ENCODE data around the gene PPP1R12B. TPM values are rescaled to one million over a fixed set of nuclear protein-coding genes. Genes with fewer than 3 reads are reported as not detected.
A peak's percentile ranks its signal among the peaks of the same experiment; 100 is the strongest.
"Not testable (repeated sequence)": the region's sequence is repeated elsewhere in the genome, so short reads cannot be mapped to it uniquely, and the experiment has no call there.

PPP1R12B gene
- total RNA-seq, 1 donor from 2014 or later: 72.2 TPM

DNA sequence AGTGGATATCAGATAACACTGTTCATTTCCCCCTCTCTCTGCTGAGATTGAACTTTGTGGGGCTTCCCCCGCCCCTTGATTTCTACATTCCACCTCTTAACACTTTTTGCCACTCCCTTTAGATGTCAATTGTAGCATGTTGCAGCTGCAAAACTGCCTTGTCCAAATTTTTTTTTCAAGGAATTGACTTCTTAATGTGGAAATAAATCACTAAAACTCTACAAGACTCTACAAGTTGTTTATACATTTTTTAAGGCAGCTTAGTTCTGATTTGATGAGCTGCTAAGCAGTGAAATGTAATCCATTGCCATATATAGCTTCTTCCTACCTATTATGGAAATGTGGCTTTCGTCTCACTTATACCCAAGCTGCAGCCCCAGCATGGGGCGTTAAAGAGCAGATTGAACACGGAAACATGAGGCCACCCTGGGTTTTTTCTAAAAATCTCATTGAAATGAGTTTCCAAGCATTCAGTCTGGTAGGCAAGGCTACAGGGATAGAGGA is 229.6 kb downstream of the PPP1R12B start:
- no peak for DNase-seq (ENCODE audit: low read depth)

DNA sequence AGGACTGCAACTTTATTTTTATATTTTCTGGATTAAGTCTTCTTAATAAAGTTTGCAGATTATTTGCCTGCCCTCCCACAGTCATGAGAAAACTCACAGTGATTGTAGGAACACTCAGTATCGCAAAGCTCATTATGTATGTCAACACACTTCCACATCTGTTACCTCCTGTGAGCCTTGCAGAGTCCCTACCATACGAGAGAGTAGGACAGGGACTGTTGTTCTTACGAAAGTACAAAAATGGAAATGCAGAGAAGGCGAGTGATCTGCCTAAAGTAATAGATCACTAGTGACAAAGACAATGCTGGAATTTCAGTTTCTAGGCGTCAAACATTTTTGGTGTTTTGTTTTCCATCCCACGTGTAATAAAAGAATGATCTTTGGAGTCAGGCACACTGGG is 230.1 kb downstream of the PPP1R12B start:
- DNase-seq (ENCODE audit: low read depth): no peak

DNA sequence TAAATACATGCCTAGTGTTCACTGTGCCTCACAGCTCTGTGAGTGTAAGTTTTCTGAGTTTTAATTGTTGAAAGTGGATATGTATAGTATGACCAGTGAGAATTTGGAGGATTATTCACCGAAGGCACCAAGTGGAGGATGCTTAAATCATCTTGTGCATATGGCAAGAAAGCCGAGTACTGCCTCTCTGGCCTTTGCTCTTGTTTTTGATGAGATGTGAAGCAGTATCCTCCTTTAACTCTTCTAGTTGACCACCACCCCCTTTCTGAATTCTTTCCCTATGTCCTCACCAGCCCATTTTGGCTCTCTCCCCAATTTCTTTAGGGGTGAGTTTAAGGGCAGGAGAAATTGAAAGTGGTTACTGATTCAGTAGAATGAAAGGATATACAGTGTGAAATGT is 231.3 kb downstream of the PPP1R12B start:
- peak; percentile 66 for DNase-seq (ENCODE audit: low read depth)

DNA sequence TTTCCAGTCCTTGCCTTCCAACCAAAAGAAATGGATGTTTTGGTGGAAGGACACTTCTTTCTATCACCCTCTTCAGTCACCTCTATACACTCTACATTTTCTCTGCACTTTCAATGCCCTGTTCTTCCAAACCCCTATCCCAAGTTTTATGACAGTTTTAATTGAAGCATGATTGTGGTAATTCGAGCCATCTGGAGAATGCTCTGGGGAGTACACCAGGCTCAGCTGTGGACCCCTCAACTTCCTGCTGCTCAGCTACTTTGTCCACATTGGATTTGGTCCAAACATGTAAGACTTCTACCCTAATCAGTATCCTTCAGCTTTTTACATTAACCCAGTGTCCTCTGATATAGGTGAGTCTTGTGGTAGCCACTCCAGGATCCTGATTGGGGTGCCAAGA is 232.1 kb downstream of the PPP1R12B start:
- DNase-seq (ENCODE audit: low read depth): no peak

DNA sequence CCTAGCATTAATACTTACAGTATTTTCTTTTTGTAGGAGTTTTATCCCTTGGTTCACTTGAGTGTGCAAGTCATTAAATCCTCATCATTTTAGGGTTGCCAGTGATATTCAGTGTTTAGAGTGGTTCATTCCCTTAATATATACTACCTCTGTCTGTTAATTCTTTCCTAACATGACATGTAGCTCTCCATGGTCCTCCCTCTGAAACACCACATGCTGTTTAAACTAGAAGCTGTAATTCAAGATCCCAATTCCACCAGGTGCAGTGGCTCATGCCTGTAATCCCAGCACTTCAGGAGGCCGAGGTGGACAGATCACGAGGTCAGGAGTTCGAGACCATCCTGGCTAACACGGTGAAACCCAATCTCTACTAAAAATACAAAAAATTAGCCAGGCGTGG is 233.9 kb downstream of the PPP1R12B start:
- DNase-seq (ENCODE audit: low read depth): not testable (repeated sequence)

DNA sequence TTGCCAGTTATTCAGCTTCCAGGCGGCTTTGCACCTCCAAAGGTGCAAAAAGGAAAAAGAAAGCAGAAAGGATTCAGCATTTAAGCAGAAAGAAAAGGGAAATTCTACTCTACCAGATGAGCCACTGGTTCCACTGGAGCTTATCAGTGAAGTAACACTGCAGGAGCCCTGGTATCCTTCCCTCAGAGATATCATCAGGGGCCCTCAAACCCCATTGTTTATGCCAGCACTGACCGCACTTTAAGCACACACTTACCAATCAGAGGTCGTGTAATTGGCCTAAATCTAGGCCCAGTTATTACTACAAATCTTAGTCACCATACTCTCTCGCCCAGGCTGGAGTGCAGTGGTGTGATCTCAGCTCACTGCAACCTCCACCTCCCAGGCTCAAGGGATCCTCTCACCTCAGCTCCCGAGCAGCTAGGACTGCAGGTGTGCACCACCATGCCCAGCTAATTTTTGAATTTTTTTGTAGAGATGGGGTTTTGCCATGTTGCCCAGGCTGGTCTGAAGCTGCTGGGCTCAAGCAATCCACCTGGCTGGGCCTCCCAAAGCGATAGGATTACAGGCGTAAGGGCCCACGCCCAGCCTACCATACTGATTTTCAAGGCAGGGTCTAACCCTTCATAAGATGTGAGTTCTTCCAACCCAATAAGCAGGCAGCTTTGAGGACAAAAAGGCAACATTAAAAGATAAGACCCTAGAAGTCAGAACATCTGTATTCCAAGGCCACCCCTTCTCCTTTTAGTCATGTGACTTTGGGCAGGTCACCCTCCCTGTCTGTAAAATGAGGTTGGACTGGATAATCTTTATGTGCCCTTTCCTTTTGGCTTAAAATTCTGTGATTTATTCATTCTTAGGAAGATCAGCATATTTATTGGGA is 236.4 kb downstream of the PPP1R12B start:
- no peak for DNase-seq (ENCODE audit: low read depth)

DNA sequence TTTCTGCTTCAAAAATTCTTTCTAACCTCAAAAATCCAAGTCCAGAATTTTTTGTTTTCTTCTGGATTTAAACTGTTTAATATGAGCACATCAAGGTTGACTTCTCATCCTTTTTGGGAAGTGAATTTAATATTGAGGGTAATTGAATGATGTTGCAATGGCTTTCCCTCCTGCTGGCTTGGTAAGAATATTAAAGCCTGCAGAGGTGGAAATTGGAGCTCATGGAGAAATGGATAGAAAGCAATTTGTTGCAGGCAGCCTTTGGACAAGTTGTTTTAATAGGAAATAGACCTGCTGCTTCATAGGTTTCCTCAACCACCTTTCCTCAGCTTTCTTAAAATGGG is 237.1 kb downstream of the PPP1R12B start:
- no peak for DNase-seq (ENCODE audit: low read depth)

DNA sequence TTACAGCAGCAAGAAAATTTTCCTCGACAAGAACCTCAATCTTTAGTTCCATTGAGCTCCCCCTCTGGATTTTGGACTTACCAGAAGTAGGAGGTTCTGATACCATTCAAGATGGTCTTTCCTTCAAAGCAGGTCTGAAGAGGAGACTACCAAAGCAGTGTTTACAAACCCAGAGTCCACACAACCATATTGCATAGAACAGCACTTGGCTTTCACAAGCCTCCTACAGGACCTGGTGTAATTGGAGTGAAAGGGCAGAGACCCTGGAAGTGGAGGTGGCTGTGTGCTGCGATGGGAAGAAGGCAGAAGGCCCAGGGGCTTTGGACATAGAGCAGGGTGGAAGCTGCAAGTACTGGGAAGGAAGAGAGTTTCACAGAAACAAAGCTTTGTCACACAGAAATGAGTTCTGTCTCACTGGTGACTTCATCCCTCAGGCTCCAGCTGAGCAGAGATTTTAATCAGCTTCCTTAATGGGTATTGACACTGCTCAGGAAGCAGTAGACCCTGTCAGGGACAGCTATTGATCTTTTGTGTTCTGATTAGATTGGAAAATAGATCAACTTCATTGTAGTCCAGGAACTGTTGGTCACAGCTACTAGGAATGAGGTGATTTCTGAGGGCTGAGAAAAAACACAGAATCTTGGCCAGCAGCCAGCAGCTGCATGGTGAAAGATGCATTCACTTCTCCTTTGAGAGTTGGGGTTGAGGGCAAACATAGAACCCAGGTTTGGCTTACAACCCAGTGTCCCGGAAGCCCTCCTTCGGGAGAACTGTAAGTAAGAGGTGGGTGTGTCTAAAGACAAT is 237.7 kb downstream of the PPP1R12B start:
- DNase-seq (ENCODE audit: low read depth): no peak

DNA sequence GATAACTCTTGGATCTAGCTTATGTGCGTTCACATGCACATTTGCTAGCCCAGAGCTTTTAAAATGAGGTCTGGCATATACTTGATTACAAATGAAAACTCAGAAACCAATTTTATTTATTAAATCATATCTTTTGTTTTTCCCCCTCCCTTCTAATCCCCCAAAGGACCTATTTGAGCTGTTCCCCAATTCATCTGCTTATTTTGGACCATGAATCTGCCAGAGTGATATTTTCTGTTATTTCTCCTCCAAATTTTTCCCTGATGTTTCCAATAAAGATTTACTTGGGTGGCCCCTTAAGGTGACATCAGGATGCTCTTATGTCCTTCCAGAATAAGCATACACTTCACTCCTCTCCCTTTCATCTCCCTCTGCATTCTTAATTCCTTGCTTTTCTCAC is 238.4 kb downstream of the PPP1R12B start:
- DNase-seq (ENCODE audit: low read depth): no peak

DNA sequence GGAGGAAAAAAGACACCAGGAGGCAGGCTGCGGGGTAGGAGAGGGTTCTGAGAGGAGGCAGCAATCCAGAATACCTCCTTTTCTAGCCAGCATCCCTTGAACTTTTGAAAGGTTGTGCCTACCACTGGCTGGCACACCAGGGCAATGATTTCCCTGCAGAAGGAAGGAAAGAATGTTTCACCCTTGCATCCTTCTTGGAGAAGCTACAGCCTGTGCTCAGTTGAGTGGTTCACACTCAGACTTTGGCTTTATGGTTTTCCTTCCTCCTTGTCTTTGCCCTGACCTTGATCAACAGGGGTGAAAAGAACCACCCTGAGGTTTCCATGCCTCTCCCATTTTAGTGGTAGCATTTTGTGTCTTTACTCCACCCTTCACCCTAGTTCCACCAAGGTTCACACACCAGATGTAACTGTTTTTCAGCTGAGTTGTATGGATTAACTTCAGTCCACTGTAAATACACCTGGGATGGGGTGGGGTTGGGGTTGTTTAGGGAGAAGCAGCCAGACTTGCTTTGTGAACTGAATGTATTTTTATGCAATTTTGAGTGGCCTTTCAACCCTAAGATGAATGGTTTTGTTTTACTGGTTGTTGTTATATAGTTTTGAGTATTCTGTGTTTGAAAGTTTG is 239.5 kb downstream of the PPP1R12B start:
- no peak for DNase-seq (ENCODE audit: low read depth)

DNA sequence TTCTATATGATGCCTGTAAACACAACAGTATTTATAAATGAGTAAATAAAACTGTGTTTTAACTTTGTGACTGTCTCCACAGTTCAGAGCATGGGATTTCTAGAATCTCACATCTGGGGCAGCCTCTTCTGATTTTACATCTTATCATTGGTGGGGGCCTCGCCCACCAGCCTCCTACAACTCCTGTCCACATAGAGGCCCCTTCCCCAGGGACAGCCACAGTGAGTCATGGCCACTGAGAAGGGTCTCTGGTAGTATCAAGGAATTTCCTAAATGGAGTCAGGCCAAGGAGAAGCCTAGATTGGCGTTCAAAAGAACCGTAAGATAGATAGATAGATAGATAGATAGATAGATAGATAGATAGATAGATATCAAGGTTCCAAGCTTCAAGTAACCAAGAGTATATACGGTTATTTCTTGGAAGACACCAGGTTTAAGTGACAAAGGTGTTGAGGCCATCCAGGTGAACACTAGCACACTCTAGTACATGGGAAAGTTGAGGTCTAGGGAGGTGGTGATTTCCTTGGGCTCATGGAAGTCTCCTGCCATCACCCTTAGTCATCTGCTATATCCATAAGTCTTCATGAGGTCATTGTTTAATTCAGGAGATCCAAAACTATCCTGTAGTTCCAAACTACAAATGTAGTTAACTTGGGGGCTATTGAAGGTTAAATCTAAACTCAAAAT is 240.1 kb downstream of the PPP1R12B start:
- DNase-seq (ENCODE audit: low read depth): no peak

DNA sequence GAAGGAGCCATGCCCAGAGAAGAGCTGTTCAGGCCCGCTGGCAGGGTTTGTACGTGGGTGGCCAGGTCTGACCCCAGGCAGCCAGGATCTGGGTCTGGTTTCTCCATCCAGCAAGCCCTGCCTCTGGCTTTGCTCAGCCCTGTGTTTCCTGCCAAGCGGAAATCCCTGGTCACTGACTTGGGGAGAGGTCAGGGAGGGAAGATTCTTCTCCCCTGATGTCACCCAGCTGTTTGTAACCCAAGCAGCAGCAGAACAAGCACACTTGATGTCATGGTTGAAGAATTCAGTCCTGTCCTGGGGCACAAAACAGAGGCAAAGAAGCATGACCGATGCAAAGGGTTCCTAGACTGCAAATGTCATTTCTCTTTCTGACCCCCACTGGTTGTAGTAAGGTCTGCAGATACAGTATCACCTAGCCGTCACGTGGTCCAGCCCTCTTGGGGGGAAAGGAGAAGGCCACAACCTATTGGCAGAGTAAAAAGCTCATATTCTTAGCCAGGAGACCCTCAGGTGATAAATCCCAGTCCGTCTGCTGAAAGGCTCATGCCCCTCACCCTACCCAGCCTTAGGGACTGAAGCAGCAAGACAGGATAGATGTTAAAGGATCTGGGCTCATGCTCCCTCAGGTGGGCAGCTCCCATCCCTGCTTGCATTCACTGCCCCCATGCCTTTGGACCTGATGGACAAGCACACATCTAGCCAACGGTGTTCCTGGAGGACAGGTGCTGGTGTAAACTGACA is 240.9 kb downstream of the PPP1R12B start:
- DNase-seq (ENCODE audit: low read depth): peak; percentile 99

DNA sequence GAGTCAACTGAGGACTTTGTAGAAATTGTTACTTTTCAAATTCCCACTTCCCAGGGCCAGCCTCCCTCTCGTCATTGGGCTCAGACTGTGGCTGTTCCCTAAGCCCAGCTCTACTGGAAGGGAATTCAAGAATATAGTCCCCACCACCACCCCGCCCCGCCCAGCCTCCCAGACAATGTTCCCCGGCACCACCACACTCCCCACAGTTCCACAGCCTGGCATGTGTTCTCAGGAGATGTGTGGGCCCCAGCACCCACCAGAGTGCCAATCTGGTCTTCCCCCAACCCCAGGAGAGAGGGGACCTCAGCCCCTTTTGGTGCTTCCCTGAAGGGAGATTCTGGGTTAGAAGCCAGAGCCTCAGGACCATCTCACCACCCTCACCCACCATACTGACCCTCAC is 241.6 kb downstream of the PPP1R12B start:
- DNase-seq (ENCODE audit: low read depth): no peak

DNA sequence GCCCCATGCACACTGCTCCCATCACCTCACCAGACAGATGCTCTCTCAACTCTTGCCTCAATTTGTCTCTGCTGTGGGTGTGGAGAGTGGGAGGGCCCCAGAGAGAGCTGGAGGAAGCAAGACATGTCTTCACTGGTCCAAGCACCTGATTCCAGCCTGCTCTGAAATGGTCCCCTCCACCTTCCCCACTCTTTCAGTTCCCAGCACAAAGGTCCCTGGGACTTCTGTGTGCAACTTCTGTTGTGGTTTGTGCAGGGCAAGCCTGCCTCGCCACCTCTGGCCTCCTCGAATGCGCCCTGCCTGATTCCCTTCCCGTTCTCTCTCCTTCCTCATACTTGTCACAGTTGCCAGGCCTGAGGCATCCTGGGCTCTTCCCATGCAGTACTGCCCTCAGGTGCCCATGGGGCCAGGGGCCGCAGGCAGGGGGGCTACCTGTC is 242.5 kb downstream of the PPP1R12B start:
- DNase-seq (ENCODE audit: low read depth): no peak

DNA sequence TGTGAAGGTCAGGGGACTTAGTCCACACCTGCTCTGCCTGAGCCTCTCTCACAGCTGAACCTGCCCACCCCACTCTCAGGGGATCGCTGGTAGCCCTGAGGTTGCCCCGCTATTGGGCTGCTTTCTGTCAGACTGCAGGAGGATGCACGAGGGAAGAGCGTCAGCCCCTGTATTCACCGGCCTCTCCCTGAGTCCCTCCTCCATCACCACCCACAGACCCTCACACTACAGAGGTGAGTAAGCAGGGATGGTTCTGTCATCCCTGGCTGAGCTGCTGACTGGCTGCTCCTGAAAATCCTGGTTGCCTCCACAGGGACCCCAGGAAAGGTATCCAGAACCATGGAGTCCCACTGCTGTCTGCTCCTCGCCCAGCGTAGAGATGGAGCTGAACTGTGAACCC is 243.0 kb downstream of the PPP1R12B start:
- DNase-seq (ENCODE audit: low read depth): no peak

DNA sequence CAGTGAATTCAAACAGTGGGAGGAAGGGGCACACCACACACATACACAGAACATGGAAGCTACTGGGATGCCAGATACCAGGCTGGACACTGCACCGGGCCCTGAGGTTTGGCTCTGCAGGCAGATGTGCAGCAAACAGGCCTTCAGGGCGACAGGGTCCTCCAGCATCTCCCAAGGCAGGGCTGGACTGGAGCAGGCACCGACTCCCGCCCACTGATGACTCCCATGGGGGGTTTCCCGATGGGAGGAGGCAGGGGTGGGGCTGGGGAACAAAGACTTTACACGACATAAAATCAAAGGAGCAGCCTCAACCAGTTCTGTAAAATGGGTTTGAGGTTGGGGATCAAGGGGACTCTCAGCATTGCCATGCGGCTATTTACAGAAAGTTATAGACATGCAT is 243.6 kb downstream of the PPP1R12B start:
- no peak for DNase-seq (ENCODE audit: low read depth)

DNA sequence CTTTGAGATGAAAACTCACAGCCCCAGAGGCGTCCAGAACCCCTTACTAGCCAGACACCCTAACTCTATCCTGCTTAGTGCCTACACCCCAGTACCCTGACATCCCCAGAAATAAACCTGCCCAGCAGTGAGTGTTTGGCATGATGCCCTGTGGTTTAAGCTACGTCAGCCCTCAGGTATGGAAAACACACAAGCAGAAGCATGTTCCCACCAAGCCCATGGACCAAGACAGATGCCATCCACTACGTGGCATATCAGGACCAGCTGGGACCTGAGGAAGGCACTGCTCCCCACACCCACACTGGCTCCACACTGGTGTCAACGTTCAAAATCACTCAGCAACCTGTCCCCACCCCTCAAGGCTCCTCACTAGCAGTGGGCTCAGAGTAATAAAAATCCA is 245.3 kb downstream of the PPP1R12B start:
- peak; percentile 54 for DNase-seq (ENCODE audit: low read depth)

DNA sequence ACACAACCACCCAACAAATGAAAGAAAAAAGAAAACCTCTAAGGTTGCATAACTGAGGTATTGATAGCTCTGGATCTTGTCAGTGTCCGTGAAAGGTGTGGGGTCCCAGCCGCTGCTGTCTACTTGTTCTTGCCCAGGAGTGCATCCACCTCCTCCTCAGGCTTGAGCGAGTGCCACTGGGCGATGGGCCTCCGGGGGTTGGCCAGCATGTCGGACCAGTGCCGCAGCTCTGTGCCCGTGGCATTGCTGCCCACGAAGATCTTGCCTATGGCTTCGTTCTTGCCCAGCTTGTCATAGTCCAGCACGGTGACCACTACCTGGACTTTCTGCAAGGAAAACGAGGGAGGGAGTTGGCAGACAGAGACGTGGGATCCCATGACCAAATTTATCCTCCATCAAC is 248.1 kb downstream of the PPP1R12B start:
- DNase-seq (ENCODE audit: low read depth): no peak

DNA sequence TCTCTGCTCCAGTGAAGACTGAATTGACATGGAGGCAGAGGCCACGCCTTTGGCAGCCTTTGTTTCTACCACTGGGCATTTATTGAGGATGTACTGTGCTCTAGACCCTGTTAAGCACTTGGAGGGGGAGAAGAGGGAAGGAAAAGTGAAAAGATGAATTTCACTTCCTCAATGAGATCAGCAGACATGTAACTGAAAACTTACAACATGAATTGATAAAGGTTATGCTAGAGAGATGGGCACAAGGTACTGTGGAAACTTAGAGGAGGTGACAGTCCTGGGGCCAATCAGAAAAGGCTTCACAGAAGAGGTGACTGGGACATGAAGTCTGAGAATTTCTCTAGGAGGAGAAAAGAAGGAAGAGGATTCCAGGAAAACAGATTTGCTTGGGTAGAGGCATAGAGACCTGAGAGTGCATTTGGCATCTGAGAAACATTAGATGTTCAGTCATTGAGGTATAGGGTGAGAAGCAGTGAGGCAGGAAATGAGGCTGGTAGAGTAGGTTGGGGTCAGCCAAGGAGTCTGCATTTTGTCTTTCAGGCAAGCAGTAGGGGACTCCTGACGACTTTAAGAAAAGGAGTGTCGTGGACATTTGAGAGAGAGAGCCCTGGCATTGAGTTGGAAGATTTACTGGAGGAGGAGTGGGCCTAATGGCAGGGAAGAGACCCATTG is 248.7 kb downstream of the PPP1R12B start:
- no peak for DNase-seq (ENCODE audit: low read depth)
